HEK293 (cell line): Measurements from ENCODE around the gene NFIL3.

ENCODE experiments used
- CTCF ChIA-PET: fragments of 350-600 bp; formaldehyde crosslinking; extraction: SDS; loops from one replicate; lab custom pipeline; 2021; ENCODE audit warnings: antibody characterized with exemption; lab: Yijun Ruan, JAX
- POLR2A ChIA-PET: fragments of 300-600 bp; formaldehyde crosslinking; extraction: SDS; loops from one replicate; lab custom pipeline; 2020; ENCODE audit warnings: antibody characterized with exemption, inconsistent platforms; lab: Yijun Ruan, JAX
- H3K27ac ChIP-seq: fragments of 200-500 bp; sonication (Bioruptor generic); 2 replicates; pipeline ENCODE4 v1.5.1; 2014; ENCODE audit warnings: low read depth, low read length, control low read depth, inconsistent platforms; ENCODE audit errors: extremely low read depth
- H3K36me3 ChIP-seq, 2 experiments: fragments of 200-500 bp in 1 of 2; sonication (Bioruptor generic) in 1 of 2; 1 replicate in 1 of 2; 2 replicates in 1 of 2; pipeline ENCODE4 v1.5.1; 2014 to 2017; ENCODE audit warnings: inconsistent platforms in 2 of 2, low read length in 2 of 2; ENCODE audit not compliant: control insufficient read depth in 2 of 2, insufficient read depth in 1 of 2
- H3K4me1 ChIP-seq: fragments of 200-500 bp; sonication (Bioruptor generic); 2 replicates; pipeline ENCODE4 v1.5.1; 2014; ENCODE audit warnings: mild to moderate bottlenecking, low read length, inconsistent platforms; ENCODE audit not compliant: control insufficient read depth, insufficient read depth
- H3K4me3 ChIP-seq: 2 replicates; pipeline ENCODE4 v1.5.1; 2011; ENCODE audit warnings: low read depth, mild to moderate bottlenecking, control low read depth, low read length, moderate library complexity
- H3K9me3 ChIP-seq: fragments of 200-500 bp; sonication (Bioruptor generic); 2 replicates; pipeline ENCODE4 v1.5.1; 2014; ENCODE audit warnings: low read depth, low read length, inconsistent platforms; ENCODE audit not compliant: control insufficient read depth, insufficient read depth
- FEZF1 ChIP-seq: fragments of 450-650 bp; formaldehyde crosslinking; IDR thresholded peaks from 2 replicates; pipeline ENCODE4 v1.5.1; 2016; ENCODE audit warnings: missing biosample characterization, missing genetic modification characterization
- HOXD13 ChIP-seq: sonication (generic); formaldehyde crosslinking; IDR thresholded peaks from 2 replicates; pipeline ENCODE4 v1.8.0; 2022; ENCODE audit warnings: missing genetic modification reagents, borderline replicate concordance
- PRDM1 ChIP-seq: fragments of 450-650 bp; formaldehyde crosslinking; IDR thresholded peaks from 2 replicates; pipeline ENCODE4; 2016; ENCODE audit warnings: missing biosample characterization, missing genetic modification characterization
- REPIN1 ChIP-seq: fragments of 450-650 bp; formaldehyde crosslinking; IDR thresholded peaks from 2 replicates; pipeline ENCODE4 v1.5.1; 2017; ENCODE audit warnings: missing biosample characterization, missing genetic modification characterization, low read depth
- TRIM28 ChIP-seq: IDR thresholded peaks from 2 replicates; pipeline ENCODE4 v1.6.1; 2011; ENCODE audit warnings: low read length, control low read depth, borderline replicate concordance
- ZBTB20 ChIP-seq: fragments of 450-650 bp; formaldehyde crosslinking; IDR thresholded peaks from 2 replicates; pipeline ENCODE4 v1.5.1; 2016; ENCODE audit warnings: missing biosample characterization, missing genetic modification characterization
- ZFP37 ChIP-seq: fragments of 450-650 bp; formaldehyde crosslinking; IDR thresholded peaks from 2 replicates; pipeline ENCODE4 v1.5.1; 2016; ENCODE audit warnings: missing biosample characterization, missing genetic modification characterization
- ZNF112 ChIP-seq: fragments of 450-650 bp; formaldehyde crosslinking; IDR thresholded peaks from 2 replicates; pipeline ENCODE4 v1.5.0; 2017; ENCODE audit warnings: missing biosample characterization, missing genetic modification characterization
- ZNF155 ChIP-seq: fragments of 450-650 bp; formaldehyde crosslinking; IDR thresholded peaks from 2 replicates; pipeline ENCODE4 v1.5.1; 2016; ENCODE audit warnings: missing biosample characterization, missing genetic modification characterization
- ZNF223 ChIP-seq: fragments of 450-650 bp; formaldehyde crosslinking; IDR thresholded peaks from 2 replicates; pipeline ENCODE4 v1.5.1; 2016; ENCODE audit warnings: missing biosample characterization, missing genetic modification characterization
- ZNF280C ChIP-seq: fragments of 450-650 bp; formaldehyde crosslinking; IDR thresholded peaks from 2 replicates; pipeline ENCODE4 v1.5.1; 2016; ENCODE audit warnings: missing biosample characterization, missing genetic modification characterization
- ZNF335 ChIP-seq: fragments of 450-650 bp; formaldehyde crosslinking; conservative IDR thresholded peaks from 2 replicates; pipeline ENCODE4 v1.5.1; 2016; ENCODE audit warnings: missing biosample characterization, missing genetic modification characterization
- ZNF362 ChIP-seq: fragments of 450-650 bp; formaldehyde crosslinking; IDR thresholded peaks from 2 replicates; pipeline ENCODE4 v1.5.1; 2016; ENCODE audit warnings: missing biosample characterization, missing genetic modification characterization
- ZNF394 ChIP-seq: fragments of 450-650 bp; formaldehyde crosslinking; IDR thresholded peaks from 2 replicates; pipeline ENCODE4 v1.5.1; 2016; ENCODE audit warnings: missing biosample characterization, missing genetic modification characterization, mild to moderate bottlenecking, moderate library complexity, borderline replicate concordance
- ZNF433 ChIP-seq: fragments of 450-650 bp; formaldehyde crosslinking; IDR thresholded peaks from 2 replicates; pipeline ENCODE4 v1.5.1; 2016; ENCODE audit warnings: missing biosample characterization, missing genetic modification characterization, low read depth
- ZNF571 ChIP-seq: fragments of 450-650 bp; formaldehyde crosslinking; IDR thresholded peaks from 2 replicates; pipeline ENCODE4 v1.5.0; 2017; ENCODE audit warnings: missing biosample characterization, missing genetic modification characterization
- ZNF610 ChIP-seq: fragments of 450-650 bp; formaldehyde crosslinking; IDR thresholded peaks from 2 replicates; pipeline ENCODE4 v1.5.1; 2016; ENCODE audit warnings: missing biosample characterization, missing genetic modification characterization, borderline replicate concordance
- ZNF654 ChIP-seq: fragments of 450-650 bp; formaldehyde crosslinking; IDR thresholded peaks from 2 replicates; pipeline ENCODE4 v1.5.1; 2016; ENCODE audit warnings: low read depth, missing biosample characterization, missing genetic modification characterization
- ZNF791 ChIP-seq: fragments of 450-650 bp; formaldehyde crosslinking; IDR thresholded peaks from 2 replicates; pipeline ENCODE4 v1.5.1; 2016; ENCODE audit warnings: missing biosample characterization, missing genetic modification characterization
- TF ChIP-seq, protein P1 (sequence below): fragments of 450-650 bp; IDR thresholded peaks from 2 replicates; pipeline ENCODE4 v1.5.1; 2018; ENCODE audit warnings: missing biosample characterization, missing genetic modification characterization
- TF ChIP-seq, protein P2 (sequence below): fragments of 450-650 bp; formaldehyde crosslinking; IDR thresholded peaks from 2 replicates; pipeline ENCODE4 v1.5.1; 2016; ENCODE audit warnings: missing biosample characterization, missing genetic modification characterization
- TF ChIP-seq, protein P3 (sequence below): fragments of 450-650 bp; IDR thresholded peaks from 2 replicates; pipeline ENCODE4 v1.5.1; 2018; ENCODE audit warnings: missing biosample characterization, mild to moderate bottlenecking, missing genetic modification characterization

The NFIL3 gene

GRCh38 chr9:91361291-91362050 is 62.2 kb downstream of the NFIL3 start, which contains the start of gene AUH (continued):
- TF ChIP-seq, protein P1, sequence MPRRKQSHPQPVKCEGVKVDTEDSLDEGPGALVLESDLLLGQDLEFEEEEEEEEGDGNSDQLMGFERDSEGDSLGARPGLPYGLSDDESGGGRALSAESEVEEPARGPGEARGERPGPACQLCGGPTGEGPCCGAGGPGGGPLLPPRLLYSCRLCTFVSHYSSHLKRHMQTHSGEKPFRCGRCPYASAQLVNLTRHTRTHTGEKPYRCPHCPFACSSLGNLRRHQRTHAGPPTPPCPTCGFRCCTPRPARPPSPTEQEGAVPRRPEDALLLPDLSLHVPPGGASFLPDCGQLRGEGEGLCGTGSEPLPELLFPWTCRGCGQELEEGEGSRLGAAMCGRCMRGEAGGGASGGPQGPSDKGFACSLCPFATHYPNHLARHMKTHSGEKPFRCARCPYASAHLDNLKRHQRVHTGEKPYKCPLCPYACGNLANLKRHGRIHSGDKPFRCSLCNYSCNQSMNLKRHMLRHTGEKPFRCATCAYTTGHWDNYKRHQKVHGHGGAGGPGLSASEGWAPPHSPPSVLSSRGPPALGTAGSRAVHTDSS (tag by site-specific recombination) = no peak
- no peak for TF ChIP-seq ZNF571 (tag by site-specific recombination)
- no peak for TF ChIP-seq ZNF223
- no peak for TF ChIP-seq FEZF1
- TF ChIP-seq ZNF112 (tag by site-specific recombination) = no peak

- Histone ChIP-seq H3K27ac (peak overlapping the region; percentile 66; the same call in 1 of the 2 replicates), H3K4me1 (no peaks in the 10 kb centered on the region), H3K4me3 (peak overlapping the region; percentile 95), H3K9me3 (no peaks in the 10 kb centered on the region), H3K36me3 (peaks cover under 1 to 9% of the 10 kb centered on the region in 2 experiments; a peak in 1 of 3 replicates)
- TF ChIP-seq ZNF433 (tag by site-specific recombination) = no peak
- TF ChIP-seq ZNF335 (tag by site-specific recombination) = 0 out of 2 replicates have a peak, but pooled peaks have one; percentile 55
- no peak for TF ChIP-seq HOXD13 (CRISPR knock-in tag)
- TF ChIP-seq FEZF1 = 0 out of 2 replicates have a peak, but pooled peaks have one; percentile 22
- no peak for TF ChIP-seq ZNF791 (tag by site-specific recombination)
- 0 out of 2 replicates have a peak, but pooled peaks have one; percentile 7 for TF ChIP-seq ZBTB20
- TF ChIP-seq PRDM1 (tag by site-specific recombination) = peak; percentile 52
- POLR2A ChIA-PET = interaction anchor here (1.0 to 1.4 kb wide), 2 partner anchors 63 to 261 kb away, joined by 3 to 7 read pairs; partner anchors contain the start of gene NFIL3
- CTCF ChIA-PET = interaction anchor here (0.6 to 1.5 kb wide), 9 partner anchors 13 to 445 kb away, joined by 3 to 7 read pairs (median 3); no protein-coding TSS in a partner anchor
Measured at GRCh38 chr9:91360551-91361290, 62.9 kb downstream of the NFIL3 start.

- ChIA-PET POLR2A (interaction anchor here (0.7 to 1.4 kb wide), 2 partner anchors 64 kb away, joined by 3 to 7 read pairs; partner anchors contain the start of gene NFIL3), CTCF (interaction anchor here (0.6 to 1.5 kb wide), 6 partner anchors 13 to 190 kb away, joined by 3 to 7 read pairs (median 3); no protein-coding TSS in a partner anchor)
- no peaks in the 10 kb centered on the region for H3K9me3 ChIP-seq
- H3K36me3 ChIP-seq = peaks cover 3 to 16% of the 10 kb centered on the region in 2 experiments; a peak in 2 of 3 replicates
- no peak overlapping the region for H3K27ac ChIP-seq
- H3K4me3 ChIP-seq = peak overlapping the region; percentile 95
- H3K4me1 ChIP-seq = no peaks in the 10 kb centered on the region
- TF ChIP-seq, protein P2, sequence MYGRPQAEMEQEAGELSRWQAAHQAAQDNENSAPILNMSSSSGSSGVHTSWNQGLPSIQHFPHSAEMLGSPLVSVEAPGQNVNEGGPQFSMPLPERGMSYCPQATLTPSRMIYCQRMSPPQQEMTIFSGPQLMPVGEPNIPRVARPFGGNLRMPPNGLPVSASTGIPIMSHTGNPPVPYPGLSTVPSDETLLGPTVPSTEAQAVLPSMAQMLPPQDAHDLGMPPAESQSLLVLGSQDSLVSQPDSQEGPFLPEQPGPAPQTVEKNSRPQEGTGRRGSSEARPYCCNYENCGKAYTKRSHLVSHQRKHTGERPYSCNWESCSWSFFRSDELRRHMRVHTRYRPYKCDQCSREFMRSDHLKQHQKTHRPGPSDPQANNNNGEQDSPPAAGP (tag by site-specific recombination) = no peak
- TF ChIP-seq, protein P3, sequence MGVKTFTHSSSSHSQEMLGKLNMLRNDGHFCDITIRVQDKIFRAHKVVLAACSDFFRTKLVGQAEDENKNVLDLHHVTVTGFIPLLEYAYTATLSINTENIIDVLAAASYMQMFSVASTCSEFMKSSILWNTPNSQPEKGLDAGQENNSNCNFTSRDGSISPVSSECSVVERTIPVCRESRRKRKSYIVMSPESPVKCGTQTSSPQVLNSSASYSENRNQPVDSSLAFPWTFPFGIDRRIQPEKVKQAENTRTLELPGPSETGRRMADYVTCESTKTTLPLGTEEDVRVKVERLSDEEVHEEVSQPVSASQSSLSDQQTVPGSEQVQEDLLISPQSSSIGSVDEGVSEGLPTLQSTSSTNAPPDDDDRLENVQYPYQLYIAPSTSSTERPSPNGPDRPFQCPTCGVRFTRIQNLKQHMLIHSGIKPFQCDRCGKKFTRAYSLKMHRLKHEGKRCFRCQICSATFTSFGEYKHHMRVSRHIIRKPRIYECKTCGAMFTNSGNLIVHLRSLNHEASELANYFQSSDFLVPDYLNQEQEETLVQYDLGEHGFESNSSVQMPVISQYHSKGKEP (tag by site-specific recombination) = no peak
- TF ChIP-seq ZNF791 (tag by site-specific recombination) = no peak
- TF ChIP-seq TRIM28 = no peak
- no peak for TF ChIP-seq ZNF280C (tag by site-specific recombination)
- TF ChIP-seq ZNF362 (tag by site-specific recombination) = no peak
- TF ChIP-seq ZNF155 (tag by site-specific recombination) = no peak
- TF ChIP-seq ZNF654 = no peak
- TF ChIP-seq REPIN1 = no peak
- TF ChIP-seq ZNF394 (tag by site-specific recombination) = no peak
- no peak for TF ChIP-seq ZNF610 (tag by site-specific recombination)
- no peak for TF ChIP-seq ZFP37 (tag by site-specific recombination)
Measured at GRCh38 chr9:91359734-91360470, 63.7 kb downstream of the NFIL3 start.
